Heart right ventricle (tissue), 16 donors: ENCODE data around the gene CD72. TPM values are rescaled to one million over a fixed set of nuclear protein-coding genes. Genes with fewer than 3 reads are reported as not detected.

Source experiments
- ATAC-seq, 8 donors: fragments of 200-7000 bp; cut with Tn5 transposase; one replicate each; pipeline ENCODE4 v1.9.1; 2020; ENCODE audit warnings: mild to moderate bottlenecking in 8 of 8, moderate library complexity in 8 of 8, moderate number of reproducible peaks in 1 of 8
- DNase-seq, 2 donors: peaks; one replicate each; pipeline ENCODE4 v3.0.0-alpha.2; 2020
- H3K27ac ChIP-seq, 10 donors: fragments of 200-600 bp; sonication (generic) in 2 of 10; one replicate each; pipeline versions ENCODE4 v1.5.0 to v1.8.0; 2020 to 2022; ENCODE audit warnings: mild to moderate bottlenecking in 3 of 10
- H3K27me3 ChIP-seq, 7 donors: fragments of 200-600 bp; one replicate each; pipeline ENCODE4 v1.8.0; 2021 to 2022; ENCODE audit warnings: mild to moderate bottlenecking in 2 of 7
- H3K36me3 ChIP-seq, 9 donors: fragments of 200-600 bp; sonication (generic) in 1 of 9; one replicate each; pipeline versions ENCODE4 v1.5.0 to v1.8.0; 2020 to 2022; ENCODE audit warnings: mild to moderate bottlenecking in 2 of 9
- H3K4me1 ChIP-seq, 9 donors: fragments of 200-600 bp; sonication (generic) in 1 of 9; one replicate each; pipeline versions ENCODE4 v1.5.0 to v1.8.0; 2020 to 2022; ENCODE audit warnings: mild to moderate bottlenecking in 4 of 9
- H3K4me3 ChIP-seq, 10 donors: fragments of 200-600 bp; sonication (generic) in 2 of 10; one replicate each; pipeline versions ENCODE4 v1.5.0 to v1.8.0; 2020 to 2022; ENCODE audit warnings: mild to moderate bottlenecking in 7 of 10, moderate library complexity in 2 of 10
- H3K9me3 ChIP-seq, 11 donors: fragments of 200-600 bp in 10 of 11; sonication (generic) in 2 of 11; one replicate each; pipeline versions ENCODE4 v1.5.0 to v1.8.0; 2013 to 2022; ENCODE audit warnings: mild to moderate bottlenecking in 2 of 11, control low read depth in 1 of 11, moderate library complexity in 1 of 11
- WGBS, 2 donors: extraction: QIAGEN DNeasy Blood & Tissue Kit; methylation state at CpG; one replicate each; pipeline ENCODE4 v1.1.7; 2013; ENCODE audit warnings: inconsistent platforms in 1 of 2; 5-methylcytosine and 5-hydroxymethylcytosine counted together
- intact Hi-C, 10 donors: fragments of 100-400 bp; cut with DNase I; formaldehyde crosslinking; loops; one replicate each; pipeline versions ENCODE4 v1.11.1 to v1.14.2; 2022
- polyA plus RNA-seq, 2 donors: library from polyadenylated mRNA; stranded (reverse); fragments of 200-250 nt; gene quantifications; one replicate each; pipeline ENCODE4 v1.2.3, GENCODE V29; 2013
- total RNA-seq, 10 donors: library from RNA; stranded (reverse); fragmentation: NEBNext Ultra II Directional in 3 of 10; extraction: Animal tissue kit (Norgen Biotek cat#: 25700) in 3 of 10; gene quantifications; one replicate each; pipeline versions ENCODE4 v1.2.1 to v1.2.4, GENCODE V29; 2021 to 2023
- TF ChIP-seq, protein P1 (sequence below), 9 donors: fragments of 200-600 bp; sonication (generic) in 2 of 9; IDR thresholded peaks; one replicate each; pipeline versions ENCODE4 v1.5.0 to v1.8.0; 2021 to 2022; ENCODE audit warnings: antibody characterized with exemption in 9 of 9, mild to moderate bottlenecking in 5 of 9, moderate library complexity in 1 of 9
- donor health status: Arrhythmogenic right ventricular cardiomyopathy.
- donor health status: ischemic (EF 13 %, LVEDD 7.1; RV severe dilation, severe dysfunction).
- donor health status: healthy with polysubstance abuse.
- donor health status: DM: no; HTN: yes; CAD: no.
- donor health status: DM: no; HTN: no; CAD: no.
- donor health status: ischemic (EF 25% LVEDD 6.9; RV normal size, moderate dysfunction).
- donor health status: ischemic (EF 25% LVEDD 5.7; RV mildly dilated, moderate dysfunction).
- donor health status: healthy.
- donor health status: DM: yes; HTN: yes; CAD: no.
- donor health status: Ischemic cardiomyopathy.
- donor health status: ischemic (EF 35%, LVEDD 5.7; RV mildly dilated, moderate dysfunction).
- donor health status: nonischemic (EF 11% LVEDD 7.7; RV severe dilation, severe dysfunction).
- donor health status: DM: yes; HTN: yes; CAD: no.
- donor health status: PGD.
- donor health status: ischemic (EF 29% LVEDD 5.4; RV normal size, mild dysfunction).
- donor health status: nonischemic (EF 23%, LVEDD 6.1; RV moderate dilation, normal function).

CD72 gene
- total and polyA plus RNA-seq, 12 donors: 0.43 to 6.8 (median 0.54) TPM; not detected in 1

DNA sequence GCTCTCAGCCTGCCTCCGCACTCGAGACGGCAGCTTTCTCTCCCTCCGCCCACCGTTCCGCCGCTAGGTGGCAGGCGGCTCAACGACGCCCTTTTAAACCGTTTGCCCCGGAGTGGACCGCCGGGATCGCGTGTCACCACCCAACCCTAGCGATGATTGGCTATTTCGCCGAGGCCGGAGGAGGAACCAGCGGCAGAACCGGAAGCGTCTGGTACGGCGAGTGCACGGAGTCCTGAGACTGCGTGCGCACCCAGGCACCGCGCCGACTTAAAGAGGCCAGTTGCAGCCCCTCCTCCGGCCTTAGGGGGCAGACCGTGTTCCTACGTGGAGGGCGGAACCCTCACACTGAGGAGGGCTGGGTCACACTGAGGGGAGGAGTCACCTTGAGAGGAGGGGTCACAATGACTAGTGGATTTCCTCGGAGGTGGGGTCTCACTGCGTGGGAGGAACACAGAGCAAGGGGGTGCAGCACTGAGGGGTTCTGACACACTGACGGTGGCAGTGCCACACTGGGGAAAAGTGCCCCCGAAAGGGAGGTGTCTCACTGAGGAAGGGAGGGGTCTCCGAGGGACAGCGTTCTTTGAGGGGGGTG lies 14.1 kb downstream of the CD72 start:
- Histone ChIP-seq H3K27me3 (no peaks in the 10 kb centered on the region), H3K4me3 (peak overlapping the region; percentile 56 to 93 (median 73)), H3K9me3 (no peaks in the 10 kb centered on the region), H3K27ac (peak overlapping the region; percentile 72 to 95 (median 92)), H3K36me3 (peaks cover 0 to 21% (median 7%) of the 10 kb centered on the region in 9 donors), H3K4me1 (peaks cover 0 to 38% (median 25%) of the 10 kb centered on the region in 9 donors)
- 0% methylated on average over 41 of the region's 41 CpGs for WGBS, 2 donors
- ATAC-seq: peak; percentile 92 to 98 (median 96)
- intact Hi-C loops: loop anchor here in 3 of 10 donors (2.0 to 10.0 kb wide), 6 partner anchors 43 to 128 kb away; partner anchors contain the start of genes CCDC107 (in 1 of the 3), CREB3 (in 1 of the 3), RMRP (in 1 of the 3) and RUSC2 (in 1 of the 3)
- DNase-seq: peak; percentile 99 to 100
- TF ChIP-seq, protein P1, sequence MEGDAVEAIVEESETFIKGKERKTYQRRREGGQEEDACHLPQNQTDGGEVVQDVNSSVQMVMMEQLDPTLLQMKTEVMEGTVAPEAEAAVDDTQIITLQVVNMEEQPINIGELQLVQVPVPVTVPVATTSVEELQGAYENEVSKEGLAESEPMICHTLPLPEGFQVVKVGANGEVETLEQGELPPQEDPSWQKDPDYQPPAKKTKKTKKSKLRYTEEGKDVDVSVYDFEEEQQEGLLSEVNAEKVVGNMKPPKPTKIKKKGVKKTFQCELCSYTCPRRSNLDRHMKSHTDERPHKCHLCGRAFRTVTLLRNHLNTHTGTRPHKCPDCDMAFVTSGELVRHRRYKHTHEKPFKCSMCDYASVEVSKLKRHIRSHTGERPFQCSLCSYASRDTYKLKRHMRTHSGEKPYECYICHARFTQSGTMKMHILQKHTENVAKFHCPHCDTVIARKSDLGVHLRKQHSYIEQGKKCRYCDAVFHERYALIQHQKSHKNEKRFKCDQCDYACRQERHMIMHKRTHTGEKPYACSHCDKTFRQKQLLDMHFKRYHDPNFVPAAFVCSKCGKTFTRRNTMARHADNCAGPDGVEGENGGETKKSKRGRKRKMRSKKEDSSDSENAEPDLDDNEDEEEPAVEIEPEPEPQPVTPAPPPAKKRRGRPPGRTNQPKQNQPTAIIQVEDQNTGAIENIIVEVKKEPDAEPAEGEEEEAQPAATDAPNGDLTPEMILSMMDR (IDR thresholded peaks at IDR 0.05): peak; percentile 86 to 99 (median 95)

DNA sequence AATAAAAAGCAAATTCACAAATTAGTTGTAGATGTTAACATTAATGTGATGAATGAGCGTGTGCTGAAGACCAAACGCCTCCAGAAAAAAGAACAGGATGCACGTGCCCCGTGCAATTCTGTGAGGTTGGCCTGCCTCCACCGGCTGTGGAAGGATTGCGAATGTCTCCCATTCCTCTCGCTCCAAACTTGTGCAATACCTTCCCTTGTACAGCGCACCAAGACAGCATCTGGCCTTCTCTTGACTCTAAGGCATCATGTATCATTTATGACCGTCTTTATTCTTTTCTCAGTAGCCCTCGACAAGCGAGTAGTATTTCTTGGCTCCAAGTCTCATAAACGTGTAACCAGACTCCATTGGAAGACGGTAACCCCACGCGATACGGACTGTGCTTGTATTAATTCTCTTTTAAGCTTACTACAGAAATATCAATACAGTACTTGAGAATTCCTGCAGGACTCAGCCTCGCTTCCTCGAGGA lies 14.7 kb downstream of the CD72 start:
- H3K27me3 ChIP-seq: no peaks in the 10 kb centered on the region
- peak overlapping the region in 9 of 10 donors; percentile 14 to 86 (median 70) for H3K4me3 ChIP-seq
- H3K4me1 ChIP-seq: peaks cover 0 to 38% (median 25%) of the 10 kb centered on the region in 9 donors
- peaks cover 0 to 15% (median 5%) of the 10 kb centered on the region in 9 donors for H3K36me3 ChIP-seq
- TF ChIP-seq, protein P1 (IDR thresholded peaks at IDR 0.05): no peak
- peak; percentile 55 to 58 for DNase-seq
- H3K9me3 ChIP-seq: no peaks in the 10 kb centered on the region
- 3 to 4% methylated on average over 18 of the region's 18 CpGs for WGBS, 2 donors
- peak overlapping the region; percentile 30 to 95 (median 90) for H3K27ac ChIP-seq
- peak; percentile 3 to 28 (median 12) for ATAC-seq
- intact Hi-C loops: loop anchor here in 3 of 10 donors (5.0 to 10.0 kb wide), 5 partner anchors 44 to 129 kb away; partner anchors contain the start of genes CCDC107 (in 1 of the 3), CREB3 (in 1 of the 3), RMRP (in 1 of the 3) and RUSC2 (in 1 of the 3)

GRCh38 chr9:35599763-35600604 lies 18.2 kb downstream of the CD72 start:
- H3K4me1 ChIP-seq: peaks cover 0 to 25% (median 10%) of the 10 kb centered on the region in 9 donors
- H3K27me3 ChIP-seq: no peaks in the 10 kb centered on the region
- no peaks in the 10 kb centered on the region for H3K9me3 ChIP-seq
- 88 to 92% methylated on average over 14 of the region's 14 CpGs for WGBS, 2 donors
- H3K4me3 ChIP-seq: no peak overlapping the region
- TF ChIP-seq, protein P1 (IDR thresholded peaks at IDR 0.05): no peak
- H3K27ac ChIP-seq: no peak overlapping the region
- DNase-seq (no peak), ATAC-seq (no peak)
- intact Hi-C loops: loop anchor here in 4 of 10 donors (5.0 to 10.0 kb wide), 6 partner anchors 47 to 132 kb away; partner anchors contain the start of genes CCDC107 (in 1 of the 4), CREB3 (in 1 of the 4), RMRP (in 1 of the 4) and RUSC2 (in 1 of the 4)
- H3K36me3 ChIP-seq: no peaks in the 10 kb centered on the region
